ENCODE results near the gene P2RY2. TPM values are rescaled to one million over a fixed set of nuclear protein-coding genes. Genes with fewer than 3 reads are reported as not detected.

The P2RY2 gene
- total and polyA plus RNA-seq, 3 experiments from 2014 or later = not detected

GRCh38 chr11:73234471-73235181, 16.5 kb downstream of the P2RY2 start:
- Histone ChIP-seq H3K36me3 (ENCODE audit: insufficient read depth, low read length) (no peaks in the 10 kb centered on the region), H3K4me3 (ENCODE audit: low read length) (no peak overlapping the region), H3K9me3 (ENCODE audit: low read length) (no peaks in the 10 kb centered on the region), H3K27ac (ENCODE audit: low read depth, low read length) (no peak overlapping the region), H3K27me3 (ENCODE audit: insufficient read depth, low read length, poor library complexity, severe bottlenecking) (no peaks in the 10 kb centered on the region), H3K4me1 (ENCODE audit: insufficient read depth, low read length) (no peaks in the 10 kb centered on the region)
- Mint-ChIP-seq H3K4me1 (no peaks in the 10 kb centered on the region), H3K27ac (no peak overlapping the region), H3K4me3 (no peak overlapping the region), H3K27me3 (peaks cover 5 to 6% of the 10 kb centered on the region in 2 donors), H3K36me3 (no peaks in the 10 kb centered on the region), H3K9me3 (no peaks in the 10 kb centered on the region)
- CTCF ChIA-PET = no interaction called here
- DNase-seq = no peak
- POLR2A ChIA-PET = no interaction called here

- Histone ChIP-seq H3K9me3 (ENCODE audit: low read length) (no peaks in the 10 kb centered on the region), H3K4me1 (ENCODE audit: insufficient read depth, low read length) (no peaks in the 10 kb centered on the region), H3K36me3 (ENCODE audit: insufficient read depth, low read length) (no peaks in the 10 kb centered on the region), H3K4me3 (ENCODE audit: low read length) (no peak overlapping the region), H3K27me3 (ENCODE audit: insufficient read depth, low read length, poor library complexity, severe bottlenecking) (no peaks in the 10 kb centered on the region), H3K27ac (ENCODE audit: low read depth, low read length) (no peak overlapping the region)
- H3K9me3 Mint-ChIP-seq = no peaks in the 10 kb centered on the region
- peaks cover 3 to 8% of the 10 kb centered on the region in 2 donors for H3K27me3 Mint-ChIP-seq
- H3K4me1 Mint-ChIP-seq = no peaks in the 10 kb centered on the region
- H3K27ac Mint-ChIP-seq = no peak overlapping the region
- H3K4me3 Mint-ChIP-seq = no peak overlapping the region
- ChIA-PET POLR2A (no interaction called here), CTCF (no interaction called here)
- H3K36me3 Mint-ChIP-seq = no peaks in the 10 kb centered on the region
- no peak for DNase-seq
These were observed 17.2 kb downstream of the P2RY2 start for GRCh38 chr11:73235236-73235786.

- Mint-ChIP-seq H3K27ac (peak overlapping the region in 1 of 8 donors; percentile 70), H3K27me3 (peaks cover 7 to 14% of the 10 kb centered on the region in 2 donors), H3K4me3 (no peak overlapping the region), H3K36me3 (no peaks in the 10 kb centered on the region), H3K4me1 (no peaks in the 10 kb centered on the region), H3K9me3 (no peaks in the 10 kb centered on the region)
- H3K4me3 ChIP-seq (ENCODE audit: low read length) = no peak overlapping the region
- H3K4me1 ChIP-seq (ENCODE audit: insufficient read depth, low read length) = no peaks in the 10 kb centered on the region
- H3K27me3 ChIP-seq (ENCODE audit: insufficient read depth, low read length, poor library complexity, severe bottlenecking) = no peaks in the 10 kb centered on the region
- H3K9me3 ChIP-seq (ENCODE audit: low read length) = no peaks in the 10 kb centered on the region
- CTCF ChIA-PET = interaction anchor here (1.2 to 1.6 kb wide), 2 partner anchors 22 to 115 kb away, joined by 4 read pairs; no protein-coding TSS in a partner anchor
- no peak for DNase-seq
- no peaks in the 10 kb centered on the region for H3K36me3 ChIP-seq (ENCODE audit: insufficient read depth, low read length)
- no peak overlapping the region for H3K27ac ChIP-seq (ENCODE audit: low read depth, low read length)
- POLR2A ChIA-PET = no interaction called here
These were observed 18.2 kb downstream of the P2RY2 start for GRCh38 chr11:73236205-73236765.

GRCh38 chr11:73236854-73237253, 18.8 kb downstream of the P2RY2 start:
- Histone ChIP-seq H3K4me1 (ENCODE audit: insufficient read depth, low read length) (no peaks in the 10 kb centered on the region), H3K27me3 (ENCODE audit: insufficient read depth, low read length, poor library complexity, severe bottlenecking) (no peaks in the 10 kb centered on the region), H3K36me3 (ENCODE audit: insufficient read depth, low read length) (no peaks in the 10 kb centered on the region), H3K4me3 (ENCODE audit: low read length) (no peak overlapping the region), H3K27ac (ENCODE audit: low read depth, low read length) (no peak overlapping the region), H3K9me3 (ENCODE audit: low read length) (no peaks in the 10 kb centered on the region)
- H3K4me1 Mint-ChIP-seq = no peaks in the 10 kb centered on the region
- ChIA-PET CTCF (interaction anchor here (1.2 to 1.6 kb wide), 2 partner anchors 21 to 114 kb away, joined by 4 read pairs; no protein-coding TSS in a partner anchor), POLR2A (no interaction called here)
- H3K9me3 Mint-ChIP-seq = no peaks in the 10 kb centered on the region
- no peaks in the 10 kb centered on the region for H3K36me3 Mint-ChIP-seq
- H3K4me3 Mint-ChIP-seq = no peak overlapping the region
- peaks cover 7 to 19% of the 10 kb centered on the region in 2 donors for H3K27me3 Mint-ChIP-seq
- H3K27ac Mint-ChIP-seq = peak overlapping the region in 1 of 8 donors; percentile 11
- DNase-seq = no peak

- Mint-ChIP-seq H3K9me3 (no peaks in the 10 kb centered on the region), H3K4me1 (peaks cover 0 to 4% (median under 1%) of the 10 kb centered on the region in 3 donors), H3K36me3 (no peaks in the 10 kb centered on the region), H3K27ac (no peak overlapping the region), H3K27me3 (peaks cover 7 to 23% of the 10 kb centered on the region in 2 donors), H3K4me3 (no peak overlapping the region)
- H3K4me3 ChIP-seq (ENCODE audit: low read length) = no peak overlapping the region
- H3K27me3 ChIP-seq (ENCODE audit: insufficient read depth, low read length, poor library complexity, severe bottlenecking) = no peaks in the 10 kb centered on the region
- DNase-seq = no peak
- H3K4me1 ChIP-seq (ENCODE audit: insufficient read depth, low read length) = peaks cover 4% of the 10 kb centered on the region
- POLR2A ChIA-PET = no interaction called here
- CTCF ChIA-PET = interaction anchor here (1.6 kb wide), 1 partner anchor 113 kb away, joined by 4 read pairs; no protein-coding TSS in a partner anchor
- H3K27ac ChIP-seq (ENCODE audit: low read depth, low read length) = no peak overlapping the region
- no peaks in the 10 kb centered on the region for H3K36me3 ChIP-seq (ENCODE audit: insufficient read depth, low read length)
- H3K9me3 ChIP-seq (ENCODE audit: low read length) = no peaks in the 10 kb centered on the region
These were observed 19.6 kb downstream of the P2RY2 start for GRCh38 chr11:73237471-73238290.

GRCh38 chr11:73239111-73239521, 21.0 kb downstream of the P2RY2 start:
- Histone ChIP-seq H3K4me1 (ENCODE audit: insufficient read depth, low read length) (peaks cover 4% of the 10 kb centered on the region), H3K4me3 (ENCODE audit: low read length) (no peak overlapping the region), H3K36me3 (ENCODE audit: insufficient read depth, low read length) (no peaks in the 10 kb centered on the region), H3K9me3 (ENCODE audit: low read length) (no peaks in the 10 kb centered on the region), H3K27ac (ENCODE audit: low read depth, low read length) (no peak overlapping the region), H3K27me3 (ENCODE audit: insufficient read depth, low read length, poor library complexity, severe bottlenecking) (no peaks in the 10 kb centered on the region)
- Mint-ChIP-seq H3K36me3 (no peaks in the 10 kb centered on the region), H3K4me3 (no peak overlapping the region), H3K27me3 (peaks cover 4 to 23% of the 10 kb centered on the region in 2 donors), H3K9me3 (no peaks in the 10 kb centered on the region), H3K27ac (peak overlapping the region in 1 of 8 donors; percentile 24), H3K4me1 (peaks cover 0 to 4% (median 1%) of the 10 kb centered on the region in 3 donors)
- no peak for DNase-seq
- ChIA-PET CTCF (no interaction called here), POLR2A (no interaction called here)

GRCh38 chr11:73239571-73240189, 21.6 kb downstream of the P2RY2 start:
- H3K4me1 ChIP-seq (ENCODE audit: insufficient read depth, low read length) = peaks cover 4% of the 10 kb centered on the region
- Mint-ChIP-seq H3K4me1 (peaks cover 0 to 4% (median 1%) of the 10 kb centered on the region in 3 donors), H3K9me3 (no peaks in the 10 kb centered on the region), H3K36me3 (no peaks in the 10 kb centered on the region), H3K27me3 (peaks cover 4 to 23% of the 10 kb centered on the region in 2 donors), H3K27ac (no peak overlapping the region), H3K4me3 (no peak overlapping the region)
- ChIA-PET POLR2A (no interaction called here), CTCF (no interaction called here)
- no peaks in the 10 kb centered on the region for H3K36me3 ChIP-seq (ENCODE audit: insufficient read depth, low read length)
- no peaks in the 10 kb centered on the region for H3K9me3 ChIP-seq (ENCODE audit: low read length)
- DNase-seq = no peak
- H3K27ac ChIP-seq (ENCODE audit: low read depth, low read length) = no peak overlapping the region
- no peak overlapping the region for H3K4me3 ChIP-seq (ENCODE audit: low read length)
- no peaks in the 10 kb centered on the region for H3K27me3 ChIP-seq (ENCODE audit: insufficient read depth, low read length, poor library complexity, severe bottlenecking)

All from CD8-positive, alpha-beta memory T cell (primary cell).